22Rv1 (cell line): ENCODE data around the gene GAB2.

Source experiments
- H3K27ac ChIP-seq: fragments of 450-650 bp; 2 replicates; pipeline ENCODE4 v1.5.1; 2017
- CTCF ChIP-seq: fragments of 450-650 bp; IDR thresholded peaks from 2 replicates; pipeline ENCODE4 v1.5.1; 2017; ENCODE audit warnings: mild to moderate bottlenecking
- ZFX ChIP-seq: fragments of 450-650 bp; IDR thresholded peaks from 2 replicates; pipeline ENCODE4 v1.6.1; 2017; ENCODE audit warnings: antibody characterized with exemption, borderline replicate concordance

Gene GAB2

GRCh38 chr11:78291503-78292108 lies 126.0 kb downstream of the GAB2 start:
- no peak overlapping the region for H3K27ac ChIP-seq
- no peak for TF ChIP-seq CTCF
- TF ChIP-seq ZFX = no peak

GRCh38 chr11:78290293-78291176 lies 127.1 kb downstream of the GAB2 start:
- no peak for TF ChIP-seq CTCF
- no peak for TF ChIP-seq ZFX
- no peak overlapping the region for H3K27ac ChIP-seq

- TF ChIP-seq CTCF (no peak), ZFX (no peak)
- H3K27ac ChIP-seq = no peak overlapping the region
These were observed 127.9 kb downstream of the GAB2 start for GRCh38 chr11:78289552-78290292.

- TF ChIP-seq CTCF = no peak
- TF ChIP-seq ZFX = no peak
- no peak overlapping the region for H3K27ac ChIP-seq
These were observed 133.4 kb downstream of the GAB2 start for GRCh38 chr11:78284260-78284659.

GRCh38 chr11:78282821-78283220 lies 134.8 kb downstream of the GAB2 start:
- no peak overlapping the region for H3K27ac ChIP-seq
- TF ChIP-seq ZFX (no peak), CTCF (no peak)

GRCh38 chr11:78281511-78281910 lies 136.1 kb downstream of the GAB2 start:
- TF ChIP-seq CTCF (no peak), ZFX (no peak)
- H3K27ac ChIP-seq = no peak overlapping the region
